H1 (cell line): ENCODE measurements around the gene ALKBH3. TPM values are rescaled to one million over a fixed set of nuclear protein-coding genes. Genes with fewer than 3 reads are reported as not detected.

Experiments
- CTCF ChIA-PET: fragments of 300-600 bp; sonication (Branson Sonifier 250); formaldehyde crosslinking; loops from one replicate; lab custom pipeline; 2021; ENCODE audit not compliant: partially characterized antibody; lab: Charles Lee
- POLR2A ChIA-PET: fragments of 300-600 bp; sonication (Branson Sonifier 250); formaldehyde crosslinking; loops from one replicate; lab custom pipeline; 2021; ENCODE audit warnings: inconsistent platforms; ENCODE audit not compliant: partially characterized antibody; lab: Charles Lee
- DNase-seq, 2 experiments: peaks; one replicate each; pipeline versions ENCODE4 v3.0.0 to v3.0.0-alpha.2; 2010 to 2022; ENCODE audit warnings: low spot score in 2 of 2, low read depth in 1 of 2, mixed read lengths in 1 of 2
- FAIRE-seq: peaks from 2 replicates; lab custom pipeline; 2011; peaks lifted over from hg19 to GRCh38; lab: Jason Lieb, UNC
- H2AFZ ChIP-seq: 2 replicates; pipeline ENCODE4 v1.8.1; 2012; ENCODE audit warnings: low read length, inconsistent platforms
- H2AK5ac ChIP-seq: 2 replicates; pipeline ENCODE4 v1.6.1; 2013; ENCODE audit warnings: low read depth, low read length
- H2BK120ac ChIP-seq: replicated peaks from 2 replicates; pipeline ENCODE3; 2013; ENCODE audit warnings: low read depth, low read length, inconsistent platforms
- H2BK12ac ChIP-seq: 2 replicates; pipeline ENCODE4 v1.6.1; 2013; ENCODE audit warnings: low read depth, low read length
- H2BK15ac ChIP-seq: 2 replicates; pipeline ENCODE4 v1.6.1; 2013; ENCODE audit warnings: low read length
- H2BK20ac ChIP-seq: 2 replicates; pipeline ENCODE4 v1.6.1; 2013; ENCODE audit warnings: low read length
- H2BK5ac ChIP-seq: 2 replicates; pipeline ENCODE4 v1.6.1; 2013; ENCODE audit warnings: low read depth, low read length
- H3K14ac ChIP-seq: 2 replicates; pipeline ENCODE4 v1.6.1; 2013; ENCODE audit warnings: inconsistent platforms; ENCODE audit not compliant: insufficient read length
- H3K18ac ChIP-seq: 2 replicates; pipeline ENCODE4 v1.6.1; 2013; ENCODE audit warnings: low read length; ENCODE audit errors: extremely low read depth
- H3K23ac ChIP-seq: 2 replicates; pipeline ENCODE4 v1.6.1; 2013; ENCODE audit warnings: inconsistent platforms; ENCODE audit not compliant: insufficient read length
- H3K23me2 ChIP-seq: 2 replicates; pipeline ENCODE4 v1.6.1; 2013; ENCODE audit warnings: low read depth, low read length
- H3K27ac ChIP-seq: 2 replicates; pipeline ENCODE4 v1.6.1; 2011; ENCODE audit warnings: low read depth, low read length, inconsistent platforms
- H3K27me3 ChIP-seq, 4 experiments: replicated peaks in 1 of 4; 1 replicate in 1 of 4; 2 replicates in 3 of 4; pipeline versions ENCODE4 v1.6.1 to v1.8.1; 2011 to 2013; ENCODE audit warnings: low read length in 3 of 4, mild to moderate bottlenecking in 3 of 4, inconsistent platforms in 2 of 4, mixed read lengths in 2 of 4, moderate library complexity in 1 of 4; ENCODE audit not compliant: control insufficient read depth in 3 of 4, insufficient read depth in 3 of 4; ENCODE audit errors: extremely low read depth in 1 of 4
- H3K36me3 ChIP-seq, 4 experiments: 2 replicates each; pipeline versions ENCODE4 v1.6.1 to v1.8.1; 2011 to 2013; ENCODE audit warnings: mild to moderate bottlenecking in 4 of 4, low read length in 3 of 4, moderate library complexity in 2 of 4, control low read depth in 1 of 4, inconsistent platforms in 1 of 4; ENCODE audit not compliant: insufficient read depth in 4 of 4, control insufficient read depth in 2 of 4
- H3K4ac ChIP-seq: replicated peaks from 2 replicates; pipeline ENCODE3; 2013; ENCODE audit warnings: low read length, low read depth, mixed read lengths, inconsistent platforms; ENCODE audit not compliant: insufficient read length
- H3K4me1 ChIP-seq, 4 experiments: replicated peaks in 1 of 4; 1 replicate in 1 of 4; 2 replicates in 3 of 4; pipeline versions ENCODE4 v1.6.1 to v1.8.1; 2011 to 2013; ENCODE audit warnings: low read length in 3 of 4, inconsistent platforms in 2 of 4, mixed read lengths in 1 of 4; ENCODE audit not compliant: insufficient read depth in 4 of 4, control insufficient read depth in 3 of 4
- H3K4me2 ChIP-seq, 2 experiments: 2 replicates each; pipeline versions ENCODE4 v1.6.1 to v1.8.1; 2011 to 2013; ENCODE audit warnings: low read depth in 2 of 2, low read length in 2 of 2, control low read depth in 1 of 2, inconsistent platforms in 1 of 2, mild to moderate bottlenecking in 1 of 2; ENCODE audit not compliant: insufficient read depth in 1 of 2
- H3K4me3 ChIP-seq, 4 experiments: fragments of 200-600, 300-600 bp in 1 of 4; sonication (generic), shearing (Covaris generic), sonication (Bioruptor Twin) in 1 of 4; 2 replicates each; pipeline versions ENCODE4 v1.5.1 to v1.8.1; 2011 to 2016; ENCODE audit warnings: low read length in 4 of 4, low read depth in 3 of 4, control low read depth in 2 of 4, inconsistent platforms in 2 of 4, mild to moderate bottlenecking in 2 of 4, mixed read lengths in 1 of 4, moderate library complexity in 1 of 4; ENCODE audit not compliant: insufficient read depth in 2 of 4; ENCODE audit errors: extremely low read depth in 1 of 4
- H3K56ac ChIP-seq: replicated peaks from 2 replicates; pipeline ENCODE3; 2013; ENCODE audit warnings: low read depth, mild to moderate bottlenecking, mixed read lengths, low read length, inconsistent platforms; ENCODE audit not compliant: insufficient read length
- H3K79me1 ChIP-seq: 2 replicates; pipeline ENCODE4 v1.6.1; 2013; ENCODE audit warnings: low read depth, low read length, control low read depth
- H3K79me2 ChIP-seq, 2 experiments: 2 replicates each; pipeline versions ENCODE4 v1.6.1 to v1.8.1; 2012 to 2013; ENCODE audit warnings: low read length in 2 of 2, mild to moderate bottlenecking in 2 of 2, inconsistent platforms in 1 of 2; ENCODE audit not compliant: insufficient read depth in 2 of 2, control insufficient read depth in 1 of 2
- H3K9ac ChIP-seq, 4 experiments: replicated peaks in 1 of 4; 1 replicate in 1 of 4; 2 replicates in 3 of 4; pipeline versions ENCODE4 v1.6.1 to v1.8.1; 2011 to 2013; ENCODE audit warnings: low read depth in 3 of 4, low read length in 3 of 4, control low read depth in 2 of 4, mild to moderate bottlenecking in 2 of 4, moderate library complexity in 2 of 4, inconsistent platforms in 1 of 4; ENCODE audit errors: extremely low read depth in 1 of 4
- H3K9me3 ChIP-seq, 2 experiments: 2 replicates each; pipeline versions ENCODE4 v1.6.1 to v1.8.1; 2012 to 2013; ENCODE audit warnings: mild to moderate bottlenecking in 2 of 2, moderate library complexity in 2 of 2, control low read depth in 1 of 2, inconsistent platforms in 1 of 2, low read depth in 1 of 2, low read length in 1 of 2, mixed read lengths in 1 of 2; ENCODE audit not compliant: insufficient read depth in 2 of 2
- H4K20me1 ChIP-seq, 2 experiments: replicated peaks in 1 of 2; 2 replicates each; pipeline versions ENCODE3 to v1.8.1; 2011 to 2013; ENCODE audit warnings: inconsistent platforms in 2 of 2, low read length in 2 of 2, mild to moderate bottlenecking in 1 of 2; ENCODE audit not compliant: insufficient read depth in 2 of 2, control insufficient read depth in 1 of 2
- H4K5ac ChIP-seq: 2 replicates; pipeline ENCODE4 v1.6.1; 2013; ENCODE audit warnings: low read length, low read depth, mixed read lengths, inconsistent platforms; ENCODE audit not compliant: insufficient read length
- H4K8ac ChIP-seq: 2 replicates; pipeline ENCODE4 v1.8.0; 2013; ENCODE audit warnings: mild to moderate bottlenecking, moderate library complexity, low read length, inconsistent platforms; ENCODE audit not compliant: insufficient read depth; ENCODE audit errors: extremely low read depth
- H4K91ac ChIP-seq: replicated peaks from 2 replicates; pipeline ENCODE3; 2013; ENCODE audit warnings: low read length, mixed read lengths, inconsistent platforms; ENCODE audit not compliant: insufficient read length
- CBX5 ChIP-seq: fragments of 300-800, 300-1000 bp; sonication (generic); IDR thresholded peaks from 2 replicates; pipeline ENCODE4 v1.7.1; 2016; ENCODE audit warnings: antibody characterized with exemption, low read length, low read depth
- CEBPB ChIP-seq: IDR thresholded peaks from 2 replicates; pipeline ENCODE4 v1.6.1; 2012; ENCODE audit warnings: low read depth, low read length
- E2F6 ChIP-seq: IDR thresholded peaks from 2 replicates; pipeline ENCODE4 v1.6.1; 2012; ENCODE audit warnings: inconsistent platforms
- TCF12 ChIP-seq: IDR thresholded peaks from 2 replicates; pipeline ENCODE4 v1.6.1; 2011; ENCODE audit warnings: low read depth, mild to moderate bottlenecking, low read length
- WGBS, 2 experiments: shearing (Covaris generic) in 1 of 2; methylation state at CpG; one replicate each; pipeline versions ENCODE4 v1.1.6 to v1.1.7; 2013 to 2015; ENCODE audit warnings: low lambda C conversion rate in 2 of 2, mixed read lengths in 2 of 2, inconsistent platforms in 1 of 2, low coverage in 1 of 2, missing lambda C conversion rate in 1 of 2; ENCODE audit not compliant: insufficient replicate concordance in 2 of 2, insufficient coverage in 1 of 2, insufficient read length in 1 of 2; ENCODE audit errors: extremely low coverage in 1 of 2, missing lambda C conversion rate in 1 of 2; 5-methylcytosine and 5-hydroxymethylcytosine counted together
- polyA plus RNA-seq, 7 experiments: library from polyadenylated mRNA; depleted of rRNA in 3 of 7; stranded (reverse) in 5 of 7; unstranded in 2 of 7; fragments of >200 nt in 5 of 7; fragments of 200-250 nt in 2 of 7; gene quantifications; 1 replicate in 5 of 7; 2 replicates in 1 of 7; 4 replicates in 1 of 7; pipeline versions ENCODE4 v1.2.1 to v1.2.3, GENCODE V29; 2011 to 2013; ENCODE audit warnings: missing spikeins in 2 of 7, mixed read lengths in 2 of 7
- total RNA-seq: library from RNA; stranded (reverse); fragmentation: NEBNext Ultra II Directional; extraction: Animal tissue kit (Norgen Biotek cat#: 25700); gene quantifications from 2 replicates; pipeline ENCODE4 v1.2.1, GENCODE V29; 2021

ALKBH3 gene
- total and polyA plus RNA-seq, 2 of the 8 experiments (the other 6 are each of a cell fraction or from before 2014, with no cell fraction given): 10.5 to 11.4 TPM

- no peak overlapping the region for H2AFZ ChIP-seq
- no peak overlapping the region for H3K56ac ChIP-seq
- H3K79me2 ChIP-seq: no peaks in the 10 kb centered on the region
- FAIRE-seq (no peak), DNase-seq (no peak)
- H3K27ac ChIP-seq: no peak overlapping the region
- no peak overlapping the region for H3K14ac ChIP-seq
- peak overlapping the region; percentile 61; the same call in 1 of the 2 replicates for H2BK5ac ChIP-seq
- H3K9ac ChIP-seq: no peak overlapping the region
- peak overlapping the region; percentile 34 for H3K18ac ChIP-seq
- no peak overlapping the region for H3K4me3 ChIP-seq
- 92% methylated on average over 14 of the region's 14 CpGs; no CpG with 5 or more reads in 1 of the 2 experiments for WGBS, 2 experiments
- H3K36me3 ChIP-seq: no peaks in the 10 kb centered on the region
- no peaks in the 10 kb centered on the region for H3K27me3 ChIP-seq
- H4K5ac ChIP-seq: no peak overlapping the region
- ChIA-PET POLR2A (interaction anchor here (1.0 to 1.7 kb wide), 2 partner anchors 16 to 44 kb away, joined by 3 to 5 read pairs; no protein-coding TSS in a partner anchor), CTCF (interaction anchor here (0.7 to 9.0 kb wide), 15 partner anchors 8 to 145 kb away, joined by 3 to 98 read pairs (median 5); partner anchors contain the start of gene C11orf96)
- H3K4me1 ChIP-seq: peaks cover 2 to 17% (median 10%) of the 10 kb centered on the region in 4 experiments; a peak in 6 of 7 replicates
- no peaks in the 10 kb centered on the region for H3K23me2 ChIP-seq
- TF ChIP-seq TCF12 (no peak), E2F6 (no peak), CEBPB (no peak), CBX5 (no peak)
- peak overlapping the region; percentile 42; the same call in 1 of the 2 replicates for H4K8ac ChIP-seq
- peak overlapping the region; percentile 83; the same call in 1 of the 2 replicates for H2BK15ac ChIP-seq
- H3K79me1 ChIP-seq: no peaks in the 10 kb centered on the region
- H2BK12ac ChIP-seq: peak overlapping the region; percentile 19
- H3K4ac ChIP-seq: no peak overlapping the region
- H4K20me1 ChIP-seq: no peaks in the 10 kb centered on the region
- no peak overlapping the region for H3K4me2 ChIP-seq
- H3K23ac ChIP-seq: no peak overlapping the region
- no peak overlapping the region for H2BK20ac ChIP-seq
- H3K9me3 ChIP-seq: no peaks in the 10 kb centered on the region
- no peak overlapping the region for H4K91ac ChIP-seq
- no peak overlapping the region for H2BK120ac ChIP-seq
- no peak overlapping the region for H2AK5ac ChIP-seq
Observed at GRCh38 chr11:43925063-43925931, 44.7 kb downstream of the ALKBH3 start.
